ENCODE data around the gene ARHGAP27. TPM values are rescaled to one million over a fixed set of nuclear protein-coding genes. Genes with fewer than 3 reads are reported as not detected.
A peak's percentile ranks its signal among the peaks of the same experiment; 100 is the strongest.
"Not testable (repeated sequence)": the region's sequence is repeated elsewhere in the genome, so short reads cannot be mapped to it uniquely, and the experiment has no call there.

Gene ARHGAP27
- total RNA-seq, 4 donors from 2014 or later, result 11.2 to 15.0 (median 12.9) TPM

DNA sequence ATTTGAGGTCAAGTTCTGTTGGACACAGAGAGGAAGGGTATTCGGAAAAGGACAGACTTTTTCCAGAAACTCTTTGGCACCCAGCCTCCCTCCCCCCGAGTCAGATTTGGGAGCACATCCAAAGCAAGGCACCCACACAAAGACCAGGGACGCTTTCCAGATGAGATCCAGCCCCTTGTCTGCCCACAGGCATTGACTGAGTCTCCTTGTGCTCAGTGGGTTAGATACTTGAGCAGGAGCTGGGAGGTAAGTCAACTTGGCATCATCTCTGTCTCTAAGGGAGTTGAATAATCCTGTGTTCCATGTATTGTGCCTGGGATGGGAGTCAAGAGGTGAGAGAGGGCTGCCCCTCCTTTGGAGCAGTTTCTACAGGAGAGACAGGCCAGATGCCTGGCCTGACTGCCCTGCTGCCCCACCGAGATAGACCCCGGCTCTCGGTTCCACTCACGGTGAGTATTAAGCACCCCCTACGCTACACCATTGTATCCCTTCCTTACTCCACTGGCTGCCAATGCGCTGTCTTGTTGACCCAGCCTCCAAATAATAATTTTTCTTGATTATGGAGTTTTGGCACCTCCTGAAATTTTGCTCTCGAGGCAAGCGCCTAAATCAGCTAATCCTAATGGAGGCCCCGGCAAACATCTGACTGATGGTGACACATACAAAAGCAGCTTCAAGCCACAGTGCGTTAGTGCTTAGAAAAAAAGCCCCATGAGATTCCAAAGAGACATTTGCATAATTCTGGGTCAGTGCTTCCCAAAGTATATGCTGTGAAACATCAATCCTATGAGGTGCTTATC lies 86.3 kb downstream of the ARHGAP27 start:
- TF ChIP-seq CTCF (IDR thresholded peaks at IDR 0.05), result no peak
- no peak for TF ChIP-seq POLR2AphosphoS5 (IDR thresholded peaks at IDR 0.05)
- no peak for TF ChIP-seq EP300 (IDR thresholded peaks at IDR 0.05)
- TF ChIP-seq POLR2A (IDR thresholded peaks at IDR 0.05; ENCODE audit: low read depth), result no peak
- H3K36me3 ChIP-seq, result no peaks in the 10 kb centered on the region
- intact Hi-C loops (cut with DNase I), result no loop called here
- 69% methylated on average over 13 of the region's 13 CpGs for WGBS
- H3K9me3 ChIP-seq, result no peaks in the 10 kb centered on the region
- H3K27me3 ChIP-seq, result no peaks in the 10 kb centered on the region
- peak overlapping the region; percentile 51 to 68 (median 60) for H3K27ac ChIP-seq (replicated peaks in 1 of 4)
- H3K4me1 ChIP-seq, result peaks cover 20 to 25% (median 23%) of the 10 kb centered on the region in 4 donors
- no peak for DNase-seq (ENCODE audit: extremely low spot score)
- H3K4me3 ChIP-seq, result no peak overlapping the region

DNA sequence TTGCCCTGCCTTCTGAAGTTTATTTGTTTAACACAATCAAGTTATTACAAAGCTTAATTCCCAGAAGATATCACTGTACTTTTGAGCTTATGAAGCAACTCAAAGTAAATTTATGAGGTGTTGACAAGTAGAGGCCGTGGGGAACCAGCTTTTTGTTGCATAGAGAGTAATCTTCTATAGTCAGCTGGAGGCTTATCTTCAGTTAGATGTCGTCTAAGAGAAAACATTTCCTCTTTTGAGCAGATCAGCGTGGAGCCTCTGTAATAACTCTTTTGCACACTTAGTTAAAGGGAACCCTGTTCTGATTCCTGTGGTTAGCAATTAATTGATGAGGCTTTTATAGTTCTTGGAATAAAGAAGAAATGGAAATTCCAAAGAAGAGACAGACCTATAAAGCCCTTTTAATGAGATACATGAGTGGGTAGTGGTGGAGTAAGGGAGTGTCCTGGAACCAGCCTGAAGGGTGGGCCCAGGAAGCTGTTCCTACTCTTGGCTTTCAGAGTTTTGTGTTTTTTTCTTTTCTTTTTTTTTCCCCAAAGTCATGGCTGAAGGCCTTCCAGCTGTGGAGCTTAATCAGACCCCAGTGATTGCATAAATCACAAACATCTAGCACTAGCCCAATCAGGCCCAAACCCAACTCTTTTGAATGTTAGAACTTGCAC lies 87.0 kb downstream of the ARHGAP27 start:
- no peak for DNase-seq (ENCODE audit: extremely low spot score)
- H3K4me1 ChIP-seq, result peaks cover 20 to 32% (median 27%) of the 10 kb centered on the region in 4 donors
- TF ChIP-seq EP300 (IDR thresholded peaks at IDR 0.05), result no peak
- TF ChIP-seq POLR2AphosphoS5 (IDR thresholded peaks at IDR 0.05), result peak in 1 of 2 donors; percentile 14
- no peak for TF ChIP-seq POLR2A (IDR thresholded peaks at IDR 0.05; ENCODE audit: low read depth)
- TF ChIP-seq CTCF (IDR thresholded peaks at IDR 0.05), result no peak
- H3K9me3 ChIP-seq, result no peaks in the 10 kb centered on the region
- H3K4me3 ChIP-seq, result no peak overlapping the region
- no peaks in the 10 kb centered on the region for H3K27me3 ChIP-seq
- intact Hi-C loops (cut with DNase I), result no loop called here
- WGBS, result 42% methylated on average over 3 of the region's 3 CpGs
- H3K36me3 ChIP-seq, result no peaks in the 10 kb centered on the region
- H3K27ac ChIP-seq (replicated peaks in 1 of 4), result peak overlapping the region; percentile 51 to 68 (median 60)

DNA sequence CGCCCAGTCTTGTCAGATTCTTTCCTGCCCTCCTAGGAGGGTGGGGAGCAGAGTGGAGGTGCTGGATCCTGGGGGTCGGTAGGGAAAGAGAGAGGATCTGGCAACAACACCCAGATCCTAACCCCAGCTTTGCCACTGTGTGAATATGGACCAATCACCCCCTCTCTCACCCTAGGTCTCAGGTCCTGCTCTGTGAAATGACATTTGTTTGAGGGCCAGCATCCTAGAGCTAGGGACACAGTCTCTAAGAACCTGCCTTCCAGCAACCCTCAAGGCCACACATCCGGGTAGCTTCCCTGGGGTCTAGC lies 87.5 kb downstream of the ARHGAP27 start:
- intact Hi-C loops (cut with DNase I), result no loop called here
- H3K4me1 ChIP-seq, result peaks cover 20 to 35% (median 28%) of the 10 kb centered on the region in 4 donors
- 73% methylated on average over 3 of the region's 3 CpGs for WGBS
- H3K27me3 ChIP-seq, result no peaks in the 10 kb centered on the region
- H3K4me3 ChIP-seq, result no peak overlapping the region
- TF ChIP-seq POLR2A (IDR thresholded peaks at IDR 0.05; ENCODE audit: low read depth) (no peak), CTCF (IDR thresholded peaks at IDR 0.05) (no peak), POLR2AphosphoS5 (IDR thresholded peaks at IDR 0.05) (no peak), EP300 (IDR thresholded peaks at IDR 0.05) (no peak)
- H3K27ac ChIP-seq (replicated peaks in 1 of 4), result peak overlapping the region; percentile 51 to 68 (median 60)
- H3K36me3 ChIP-seq, result no peaks in the 10 kb centered on the region
- no peaks in the 10 kb centered on the region for H3K9me3 ChIP-seq
- DNase-seq (ENCODE audit: extremely low spot score), result no peak

DNA sequence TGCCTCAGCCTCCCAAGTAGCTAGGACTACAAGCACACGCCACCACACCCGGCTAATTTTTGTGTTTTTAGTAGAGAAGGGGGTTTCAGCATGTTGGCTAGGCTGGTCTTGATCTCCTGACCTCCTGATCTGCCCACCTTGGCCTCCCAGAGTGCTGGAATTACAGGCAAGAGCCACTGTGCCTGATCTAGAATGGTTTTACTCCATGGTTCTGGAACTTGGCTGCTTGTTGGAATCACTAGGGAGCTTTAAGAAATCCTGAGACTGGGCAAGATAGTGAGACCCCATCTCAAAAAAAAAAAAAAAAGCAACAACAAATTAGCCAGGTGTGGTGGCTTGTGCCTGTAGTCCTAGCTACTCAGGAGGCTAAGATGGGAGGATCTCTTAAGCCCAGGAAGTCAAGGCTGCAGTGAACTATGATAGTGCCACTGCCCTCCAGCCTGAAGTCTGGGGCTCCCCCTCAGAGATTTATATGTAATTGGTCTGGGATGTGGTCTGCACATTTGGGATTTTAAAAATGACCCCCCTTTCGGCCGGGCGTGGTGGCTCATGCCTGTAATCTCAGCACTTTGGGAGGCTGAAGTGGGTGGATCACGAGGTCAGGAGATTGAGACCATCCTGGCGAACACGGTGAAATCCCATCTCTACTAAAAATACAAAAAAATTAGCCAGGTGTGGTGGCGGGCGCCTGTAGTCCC lies 88.6 kb downstream of the ARHGAP27 start:
- H3K36me3 ChIP-seq; H3K27ac ChIP-seq (replicated peaks in 1 of 4); intact Hi-C loops (cut with DNase I); H3K27me3 ChIP-seq; DNase-seq (ENCODE audit: extremely low spot score); H3K9me3 ChIP-seq; H3K4me3 ChIP-seq: not testable (repeated sequence)
- 97% methylated on average over 10 of the region's 10 CpGs for WGBS
- peaks cover 20 to 39% (median 30%) of the 10 kb centered on the region in 4 donors for H3K4me1 ChIP-seq

Other genes with a start within 250 kb of the ARHGAP27 start
- gene FMNL1, start 211.0 kb downstream of the ARHGAP27 start, total RNA-seq, result 10 to 100 TPM; 11.0 to 26.7 (median 19.6) TPM
- gene SPATA32, start 170.8 kb downstream of the ARHGAP27 start, total RNA-seq, result not detected
- 10 to 100 TPM in 3 of 4 donors, 1 to 10 TPM in 1; 7.8 to 26.5 (median 10.6) TPM for gene MAP3K14, start 115.8 kb downstream of the ARHGAP27 start, total RNA-seq
- 10 to 100 TPM; 28.5 to 38.0 (median 36.0) TPM for gene PLEKHM1, start 57.9 kb upstream of the ARHGAP27 start, total RNA-seq

Measured in esophagus muscularis mucosa (tissue), 4 donors.